GM19463 (cell line): ENCODE measurements around the gene ZNF146.
"Not testable (repeated sequence)": the region's sequence is repeated elsewhere in the genome, so short reads cannot be mapped to it uniquely, and the experiment has no call there.

ENCODE experiments used
- ATAC-seq: cut with Tn5 transposase; IDR thresholded peaks from one replicate; pipeline ENCODE4 v1.9.1; 2021; ENCODE audit warnings: mild to moderate bottlenecking, moderate library complexity; ENCODE audit not compliant: unreplicated experiment

Gene ZNF146

GRCh38 chr19:36233626-36234025 lies 18.7 kb downstream of the ZNF146 start:
- ATAC-seq = not testable (repeated sequence)

DNA sequence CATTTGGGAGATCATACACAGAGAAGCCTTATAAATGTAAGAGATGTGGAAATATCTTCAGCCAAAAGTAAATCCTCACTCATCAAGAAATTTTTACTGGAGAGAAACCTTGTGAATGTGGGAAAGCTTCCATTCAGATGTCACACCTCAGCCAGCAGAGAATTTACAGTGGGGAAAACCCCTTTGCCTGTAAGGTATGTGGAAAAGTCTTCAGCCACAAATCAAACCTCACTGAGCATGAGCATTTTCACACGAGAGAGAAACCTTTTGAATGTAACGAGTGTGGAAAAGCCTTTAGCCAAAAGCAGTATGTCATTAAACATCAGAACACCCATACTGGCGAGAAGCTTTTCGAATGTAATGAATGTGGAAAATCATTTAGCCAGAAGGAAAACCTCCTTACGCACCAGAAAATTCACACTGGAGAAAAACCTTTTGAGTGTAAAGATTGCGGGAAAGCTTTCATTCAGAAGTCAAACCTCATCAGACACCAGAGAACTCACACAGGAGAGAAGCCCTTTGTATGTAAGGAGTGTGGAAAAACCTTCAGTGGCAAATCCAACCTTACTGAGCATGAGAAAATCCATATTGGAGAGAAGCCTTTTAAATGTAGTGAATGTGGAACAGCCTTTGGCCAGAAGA lies 21.5 kb downstream of the ZNF146 start:
- ATAC-seq = no peak

DNA sequence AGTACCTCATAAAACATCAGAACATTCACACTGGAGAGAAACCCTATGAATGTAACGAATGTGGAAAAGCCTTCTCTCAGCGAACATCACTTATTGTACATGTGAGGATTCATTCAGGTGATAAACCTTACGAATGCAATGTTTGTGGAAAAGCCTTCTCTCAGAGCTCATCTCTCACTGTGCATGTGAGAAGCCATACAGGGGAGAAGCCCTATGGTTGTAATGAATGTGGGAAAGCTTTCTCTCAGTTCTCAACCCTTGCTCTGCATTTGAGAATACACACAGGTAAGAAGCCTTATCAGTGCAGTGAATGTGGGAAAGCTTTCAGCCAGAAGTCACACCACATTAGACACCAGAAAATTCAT lies 22.0 kb downstream of the ZNF146 start:
- ATAC-seq = no peak

- ATAC-seq = no peak
Observed at GRCh38 chr19:36244066-36244465, 29.2 kb downstream of the ZNF146 start.

- ATAC-seq = no peak
Observed at GRCh38 chr19:36245210-36246005, 30.5 kb downstream of the ZNF146 start.

GRCh38 chr19:36246006-36246481 lies 31.1 kb downstream of the ZNF146 start:
- ATAC-seq = no peak

DNA sequence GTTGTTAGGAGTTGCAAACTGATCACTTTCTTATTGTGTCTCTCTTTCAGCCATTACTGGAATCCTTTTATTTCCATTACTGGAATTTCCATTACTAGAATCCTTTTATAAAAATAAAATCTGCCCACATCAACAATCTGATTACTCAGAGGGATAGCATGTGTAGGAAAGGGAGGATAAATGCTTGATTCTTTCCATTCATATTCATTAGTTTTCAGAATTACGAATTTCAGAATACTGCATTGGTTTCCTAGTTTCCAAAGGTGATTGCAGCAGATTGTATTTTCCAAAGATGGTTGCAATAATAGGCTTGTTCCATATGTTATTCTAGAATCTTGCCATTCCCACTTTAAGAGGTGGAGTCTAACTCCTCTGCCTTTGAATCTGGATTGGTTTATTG lies 37.1 kb downstream of the ZNF146 start:
- no peak for ATAC-seq

DNA sequence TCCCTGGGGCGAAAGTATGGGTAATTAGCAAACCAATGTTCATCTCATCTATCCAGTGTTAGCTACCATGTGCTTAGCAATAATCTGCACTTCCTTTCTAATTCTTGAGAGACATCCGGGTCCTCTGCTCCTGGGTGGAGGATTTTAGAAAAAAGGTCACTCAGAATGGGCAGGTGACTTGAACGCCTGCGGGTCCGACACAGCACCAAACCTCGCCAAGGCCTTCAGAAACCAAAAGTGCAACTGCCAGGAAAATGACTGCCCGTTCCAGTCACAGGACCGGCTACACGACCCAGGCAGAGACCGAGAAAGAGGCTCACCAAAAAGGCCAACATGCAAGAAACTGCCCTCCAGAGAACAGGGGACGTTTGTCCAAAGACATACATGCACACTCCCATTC lies 39.9 kb downstream of the ZNF146 start:
- ATAC-seq = no peak

- ATAC-seq = no peak
Observed at GRCh38 chr19:36255316-36255715, 40.4 kb downstream of the ZNF146 start.

DNA sequence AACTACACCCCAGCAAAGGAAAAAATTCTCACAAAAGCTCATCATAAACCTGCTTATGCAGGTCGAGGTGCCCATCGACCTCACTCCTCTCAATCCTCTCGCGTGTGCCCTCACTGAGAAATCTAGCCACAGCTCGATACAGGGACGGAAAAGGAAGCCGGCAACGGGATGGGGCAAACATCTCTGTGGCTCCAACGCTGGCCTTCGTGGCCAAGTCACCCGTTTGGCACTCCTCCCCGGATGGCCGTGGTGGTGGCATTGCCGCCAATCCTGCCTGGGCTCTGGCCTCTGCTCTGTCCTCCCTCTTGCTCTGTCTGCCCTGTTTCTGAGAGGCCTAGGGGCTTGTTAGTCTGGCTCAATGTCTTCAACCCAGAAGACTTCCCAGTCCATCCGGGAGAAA lies 41.2 kb downstream of the ZNF146 start:
- ATAC-seq = no peak

GRCh38 chr19:36256853-36257519 lies 42.1 kb downstream of the ZNF146 start:
- no peak for ATAC-seq

DNA sequence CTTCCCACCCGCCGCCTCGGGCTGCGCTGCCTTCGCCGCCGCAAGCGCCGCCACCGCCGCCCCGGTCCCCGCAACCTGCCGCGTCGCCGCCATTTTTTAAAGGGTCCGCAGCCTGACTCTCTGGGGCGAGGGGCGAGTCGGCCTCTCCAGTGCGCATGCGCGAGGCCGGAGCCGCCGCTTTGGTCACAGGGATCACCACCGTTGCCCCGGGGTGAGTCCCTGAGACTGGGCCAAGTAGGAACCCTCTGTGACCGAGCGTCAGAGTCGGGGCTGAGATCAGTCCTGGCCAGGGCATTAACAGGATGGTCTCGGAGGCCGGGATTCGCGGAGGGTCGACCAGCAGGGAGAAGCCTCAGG lies 42.6 kb downstream of the ZNF146 start:
- no peak for ATAC-seq

DNA sequence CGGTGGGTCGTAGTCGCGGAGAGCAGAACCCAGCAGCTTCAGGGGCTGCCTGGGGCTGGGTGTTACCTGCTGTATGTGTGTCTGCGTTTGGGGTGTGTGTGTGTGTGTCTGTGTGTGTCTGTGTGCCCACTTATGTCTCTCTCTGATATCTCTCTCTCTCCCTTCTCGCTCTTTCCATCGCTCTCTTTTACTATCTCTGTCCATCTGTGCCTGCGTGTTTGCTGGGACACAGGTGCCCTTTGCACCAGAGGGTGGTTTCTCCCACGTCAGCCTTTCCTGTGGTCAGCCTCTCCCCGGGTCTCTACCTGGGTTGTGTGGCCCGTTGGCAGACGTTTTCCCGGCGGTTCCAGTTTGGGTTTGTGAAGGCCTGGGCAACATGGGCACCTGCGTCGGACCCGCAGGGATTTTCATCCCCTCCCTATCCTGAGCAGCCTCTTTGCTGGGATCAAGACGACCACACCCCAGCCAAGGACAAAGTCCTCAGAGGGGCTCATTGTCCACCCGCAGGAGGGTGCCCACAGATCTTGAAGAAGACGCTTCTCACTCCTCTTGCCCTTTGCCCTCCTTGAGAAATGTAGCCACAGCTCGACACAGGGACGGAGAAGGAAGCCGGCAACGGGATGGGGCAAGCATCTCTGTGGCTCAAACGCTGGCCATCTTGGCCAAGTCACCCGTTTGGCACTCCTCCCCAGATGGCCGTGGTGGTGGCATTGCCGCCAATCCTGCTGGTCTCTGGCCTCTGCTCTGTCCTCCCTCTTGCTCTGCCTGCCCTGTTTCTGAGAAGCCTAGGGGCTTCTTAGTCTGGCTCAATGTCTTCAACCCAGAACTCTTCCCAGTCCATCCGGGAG lies 43.3 kb downstream of the ZNF146 start:
- ATAC-seq = no peak

GRCh38 chr19:36259211-36259610 lies 44.3 kb downstream of the ZNF146 start:
- no peak for ATAC-seq

GRCh38 chr19:36265064-36265463 lies 50.2 kb downstream of the ZNF146 start:
- no peak for ATAC-seq

DNA sequence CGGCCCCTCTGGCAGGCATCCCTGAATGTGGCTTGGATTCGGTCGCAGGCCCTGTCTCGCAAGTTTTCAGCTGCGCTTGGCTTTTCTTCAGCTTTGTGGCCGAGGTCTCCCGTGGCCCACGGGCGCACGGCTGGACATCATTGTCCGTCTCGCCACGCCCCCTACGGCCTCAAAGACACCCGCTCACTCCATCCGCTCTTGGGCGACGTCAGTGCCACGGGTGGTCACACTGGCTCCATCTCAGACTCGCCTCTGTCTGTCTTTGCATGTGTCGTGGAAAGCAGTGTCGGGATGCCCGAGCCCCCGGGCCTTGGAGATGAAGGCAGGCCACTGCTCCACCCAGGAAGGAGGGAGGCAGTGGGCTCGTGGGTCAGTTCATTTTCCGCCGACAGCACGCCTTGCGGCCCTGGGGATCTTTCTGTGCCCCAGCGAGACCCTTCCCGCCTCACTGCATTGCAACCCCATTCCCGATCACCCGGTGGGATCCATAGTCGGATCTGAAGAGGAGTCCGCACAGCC lies 51.0 kb downstream of the ZNF146 start:
- ATAC-seq = no peak

DNA sequence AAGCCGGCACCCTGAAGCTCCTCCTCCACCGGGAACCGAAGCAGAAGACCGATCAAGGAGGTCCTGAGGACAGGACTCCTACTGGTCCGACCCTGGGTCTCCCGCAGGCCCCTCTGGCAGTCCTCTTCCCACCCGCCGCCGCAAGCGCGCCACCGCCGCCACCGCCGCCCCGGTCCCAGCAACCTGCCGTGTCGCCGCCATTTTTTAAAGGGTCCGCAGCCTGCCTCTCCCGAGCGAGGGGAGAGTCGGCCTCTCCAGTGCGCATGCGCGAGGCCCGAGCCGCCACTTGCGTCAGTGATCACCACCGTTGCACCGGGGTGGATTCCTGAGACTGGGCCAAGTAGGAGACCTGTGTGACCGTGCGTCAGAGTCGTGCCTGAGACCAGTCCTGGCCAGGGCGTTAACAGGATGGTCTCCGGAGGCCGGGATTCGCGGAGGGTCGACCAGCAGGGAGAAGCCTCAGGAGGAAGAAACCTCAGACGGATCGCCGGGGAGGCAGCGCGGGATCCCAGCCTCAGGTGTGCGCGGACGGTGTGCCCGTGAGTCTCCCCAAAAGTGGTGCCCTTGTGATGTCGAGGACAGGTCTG lies 51.6 kb downstream of the ZNF146 start:
- ATAC-seq = no peak

- no peak for ATAC-seq
Observed at GRCh38 chr19:36267061-36267845, 52.3 kb downstream of the ZNF146 start.

- ATAC-seq = not testable (repeated sequence)
Observed at GRCh38 chr19:36268081-36268480, 53.2 kb downstream of the ZNF146 start.

DNA sequence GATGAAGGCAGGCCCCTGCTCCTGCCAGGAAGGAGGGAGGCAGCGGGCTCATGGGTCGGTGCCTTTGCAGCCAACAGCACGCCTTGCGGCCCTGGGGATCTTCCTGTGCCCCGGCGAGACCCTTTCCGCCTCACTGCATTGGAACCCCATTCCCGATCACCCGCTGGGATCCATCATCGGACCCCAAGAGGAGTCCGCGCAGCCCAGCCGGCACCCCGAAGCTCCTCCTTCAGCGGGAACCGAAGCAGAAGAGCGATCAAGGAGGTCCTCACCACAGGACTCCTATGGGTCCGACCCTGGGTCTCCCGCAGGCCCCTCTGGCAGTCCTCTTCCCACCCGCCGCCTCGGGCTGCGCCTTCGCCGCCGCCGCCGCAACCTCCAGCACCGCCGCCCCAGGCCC lies 53.7 kb downstream of the ZNF146 start:
- not testable (repeated sequence) for ATAC-seq
